Stimulated activated CD4-positive, alpha-beta T cell treated with anti-CD3 and anti-CD28 coated beads, Interleukin-2, amount 100 ng/mL, for 4 hours (primary cell): ENCODE measurements around the gene ADK.
"Not testable (repeated sequence)": the region's sequence is repeated elsewhere in the genome, so short reads cannot be mapped to it uniquely, and the experiment has no call there.

Experiments used
- DNase-seq: peaks from one replicate; pipeline ENCODE4 v3.0.0-alpha.2; 2020; ENCODE audit warnings: low read depth

The ADK gene

DNA sequence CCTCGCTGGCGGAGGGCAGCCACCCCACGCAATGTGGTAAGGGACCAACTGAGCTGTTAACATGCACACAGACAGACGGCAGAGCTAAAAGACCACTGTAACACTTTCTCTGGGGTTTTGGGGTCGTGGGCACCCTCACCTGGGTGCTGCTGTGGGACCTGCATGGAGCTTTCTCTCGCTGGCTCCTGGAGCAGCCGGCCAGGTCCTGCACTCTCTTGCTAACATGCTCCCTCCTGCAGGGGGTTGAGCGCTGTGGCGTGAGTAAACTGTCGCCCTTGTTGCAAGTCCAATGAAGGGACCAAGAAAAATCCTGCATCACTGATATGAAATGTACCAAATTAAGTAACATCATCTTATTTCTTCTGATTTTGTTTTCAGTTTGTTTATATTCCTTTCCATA is 92.0 kb downstream of the ADK start:
- DNase-seq = no peak

DNA sequence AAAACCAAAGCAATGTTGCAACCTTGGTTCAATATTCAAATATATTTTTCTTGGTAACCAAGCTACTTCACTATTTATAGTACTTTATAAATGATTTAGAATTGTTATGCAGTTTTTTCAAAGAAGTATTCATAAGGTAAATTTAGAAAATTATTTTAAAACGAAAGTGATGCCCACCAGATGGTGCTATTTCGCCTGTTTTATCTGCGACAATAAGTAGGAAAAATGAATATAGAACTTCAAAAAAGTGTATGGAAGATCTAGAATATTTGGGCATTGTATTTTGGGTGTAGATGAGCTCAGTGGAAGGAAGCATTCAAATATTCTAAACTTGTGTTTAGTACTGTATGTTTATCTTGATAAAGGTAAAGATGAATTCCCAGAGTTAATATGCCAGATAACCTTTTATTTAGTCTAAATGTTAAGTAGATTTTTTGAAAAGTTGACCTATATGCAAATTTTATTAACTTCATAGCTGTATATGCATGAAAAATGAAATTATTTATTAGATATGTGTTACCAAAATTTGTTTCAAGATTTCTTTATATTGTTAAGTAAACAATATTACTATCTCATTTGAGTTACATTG is 93.2 kb downstream of the ADK start:
- no peak for DNase-seq

DNA sequence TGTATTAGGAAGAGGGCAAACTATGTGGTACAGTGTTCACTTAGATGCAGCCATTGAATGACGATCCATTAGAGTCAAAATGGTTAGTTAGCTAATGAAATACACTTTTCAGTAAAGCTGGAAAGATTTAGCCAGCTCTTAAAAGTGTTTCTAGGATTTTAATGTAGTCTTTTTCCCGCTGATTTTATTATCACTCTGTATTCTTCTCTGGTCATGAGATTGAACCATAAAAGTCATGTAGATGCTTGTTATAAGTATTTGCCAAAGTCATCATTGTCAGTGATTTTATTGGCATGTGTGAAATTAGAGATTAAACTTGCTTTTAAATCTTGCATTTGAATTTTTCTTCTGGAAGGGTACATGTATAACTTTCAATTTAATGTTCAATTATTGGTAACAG is 93.8 kb downstream of the ADK start:
- DNase-seq = no peak

DNA sequence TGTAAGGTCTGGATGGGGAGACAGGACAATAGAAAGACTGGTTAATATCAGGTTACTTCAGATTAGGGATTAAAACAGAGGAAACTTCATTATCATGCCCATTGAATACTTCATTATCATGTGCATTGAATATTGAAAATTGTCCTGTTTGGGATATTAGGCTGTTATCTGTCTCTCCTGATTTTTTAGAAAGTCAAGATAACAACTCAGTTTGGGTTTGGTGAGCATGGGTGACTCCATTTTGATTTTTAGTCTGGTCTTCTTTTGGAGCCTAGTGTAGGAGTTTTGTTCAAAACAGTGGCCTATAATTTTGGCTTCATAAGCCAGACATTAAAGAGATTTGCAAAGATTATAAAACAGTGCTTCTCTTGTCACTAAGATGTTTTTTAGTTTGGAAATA is 95.5 kb downstream of the ADK start:
- DNase-seq = no peak

DNA sequence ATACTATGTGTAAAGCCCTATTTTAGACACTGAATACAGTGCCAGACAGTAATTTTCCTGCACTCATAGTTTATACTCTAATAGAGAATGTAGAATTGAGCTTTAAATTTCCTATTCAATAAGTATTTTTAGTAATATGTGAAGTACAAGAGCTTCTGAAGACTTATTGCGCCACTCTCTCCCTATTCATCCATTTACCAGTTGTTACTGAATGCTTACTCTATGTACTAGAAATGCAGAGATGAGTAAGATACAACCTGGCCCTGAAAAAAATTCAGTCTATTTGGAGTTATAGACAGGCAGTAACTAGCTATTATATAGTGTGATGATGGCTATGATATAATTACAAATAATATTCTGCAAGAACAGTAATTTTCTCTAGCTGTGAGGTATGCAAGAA is 98.8 kb downstream of the ADK start:
- DNase-seq = no peak

GRCh38 chr10:74255214-74255613 is 104.2 kb downstream of the ADK start:
- no peak for DNase-seq

DNA sequence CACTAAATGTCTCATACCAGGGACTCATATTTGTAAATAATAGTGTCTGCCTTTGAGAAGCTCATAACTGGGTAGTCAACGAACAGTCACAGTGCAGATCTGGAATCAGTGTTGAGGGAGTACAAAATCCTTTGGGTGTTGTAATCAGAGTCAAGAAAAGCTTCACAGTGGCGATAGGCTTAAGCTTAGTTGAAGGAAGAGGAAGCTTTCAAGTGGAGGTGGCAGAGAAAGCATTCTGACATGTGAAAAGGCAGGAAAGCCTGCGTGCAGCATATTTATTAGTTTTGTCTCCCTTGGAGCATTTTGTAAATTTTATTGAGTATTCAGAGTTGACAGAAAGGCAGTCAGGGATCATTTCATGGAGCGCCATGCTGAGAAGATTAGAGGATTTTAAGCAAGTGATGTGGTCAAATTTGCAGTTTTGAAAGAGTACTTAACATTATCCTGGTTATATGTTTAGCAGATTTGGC is 104.9 kb downstream of the ADK start:
- no peak for DNase-seq

DNA sequence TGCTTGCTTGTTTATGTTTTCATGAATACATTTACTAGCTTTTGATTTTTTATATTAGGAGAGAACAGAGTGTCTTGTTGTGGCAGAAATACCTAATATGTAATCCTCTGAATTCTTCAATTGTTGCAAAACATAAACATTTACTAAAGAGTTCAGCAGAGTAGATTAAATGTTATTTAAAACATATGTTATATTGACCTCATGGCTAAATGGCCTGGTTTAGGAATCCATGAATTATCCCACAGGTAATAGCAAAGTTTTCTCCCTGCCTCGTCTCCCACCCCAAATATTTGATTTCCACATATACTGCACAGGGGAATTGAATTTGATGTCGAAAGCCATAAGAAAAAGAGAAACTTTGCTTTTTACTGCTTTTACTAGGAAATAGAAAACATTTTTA is 111.8 kb downstream of the ADK start:
- DNase-seq = no peak

DNA sequence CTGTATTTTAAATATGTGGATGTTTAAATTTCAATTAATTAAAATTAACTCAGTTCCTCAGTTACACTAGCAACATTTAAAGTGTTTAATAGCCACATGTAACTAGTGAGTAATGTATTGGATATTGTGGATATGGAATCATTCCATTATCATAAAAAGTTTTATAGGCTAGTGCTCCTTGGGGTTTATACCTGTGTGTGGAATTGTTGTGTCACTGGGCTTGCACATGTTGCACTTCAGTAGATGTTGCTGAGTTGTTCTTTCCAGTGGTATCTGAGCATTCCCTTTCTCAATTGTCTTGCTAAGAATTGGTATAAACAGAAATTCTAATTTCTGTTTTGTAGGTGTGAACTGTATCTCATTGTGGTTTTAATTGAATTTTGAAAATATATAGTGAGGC is 113.0 kb downstream of the ADK start:
- no peak for DNase-seq

DNA sequence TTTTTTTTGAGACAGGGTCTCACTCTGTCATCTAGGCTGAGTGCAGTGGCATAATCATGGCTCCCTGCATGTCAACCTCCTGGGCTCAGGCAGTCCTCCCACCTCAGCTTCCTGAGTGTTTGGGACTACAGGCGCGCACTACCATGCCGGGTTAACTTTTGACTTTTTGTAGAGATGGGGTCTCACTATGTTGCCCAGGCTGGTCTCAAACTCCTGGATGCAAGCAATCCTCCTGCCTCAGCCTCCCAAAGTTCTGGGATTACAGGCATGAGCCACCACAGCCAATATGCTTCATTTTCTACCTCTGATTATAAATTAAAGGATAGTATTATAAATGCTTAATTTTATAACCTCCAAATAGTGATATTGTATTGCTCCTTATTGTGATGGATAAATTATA is 121.3 kb downstream of the ADK start:
- DNase-seq = no peak

DNA sequence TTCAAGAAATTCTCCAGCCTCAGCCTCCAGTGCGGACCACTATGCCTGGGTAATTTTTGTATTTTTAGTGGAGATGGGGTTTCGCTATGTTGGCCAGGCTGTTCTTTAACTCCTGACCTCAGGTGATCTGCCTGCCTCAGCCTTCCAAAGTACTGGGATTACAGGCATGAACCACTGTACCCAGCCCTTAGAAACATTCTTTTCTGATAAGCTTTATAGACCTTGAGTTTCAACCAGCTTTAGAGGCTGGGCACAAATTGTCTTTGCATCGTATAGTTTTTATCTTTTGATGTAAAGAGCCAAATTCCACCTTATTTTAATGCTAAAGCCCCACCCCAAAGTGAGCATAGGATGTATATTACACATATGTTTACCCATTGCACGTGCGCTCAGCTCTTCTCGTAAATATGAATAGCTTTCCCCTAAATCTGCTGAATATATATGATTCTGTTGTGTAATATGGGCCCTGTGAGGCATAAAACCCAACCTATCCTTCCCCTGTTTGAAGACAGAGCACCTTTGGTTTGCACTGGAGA is 124.8 kb downstream of the ADK start:
- no peak for DNase-seq

- no peak for DNase-seq
These were observed 125.4 kb downstream of the ADK start for GRCh38 chr10:74276416-74276815.

DNA sequence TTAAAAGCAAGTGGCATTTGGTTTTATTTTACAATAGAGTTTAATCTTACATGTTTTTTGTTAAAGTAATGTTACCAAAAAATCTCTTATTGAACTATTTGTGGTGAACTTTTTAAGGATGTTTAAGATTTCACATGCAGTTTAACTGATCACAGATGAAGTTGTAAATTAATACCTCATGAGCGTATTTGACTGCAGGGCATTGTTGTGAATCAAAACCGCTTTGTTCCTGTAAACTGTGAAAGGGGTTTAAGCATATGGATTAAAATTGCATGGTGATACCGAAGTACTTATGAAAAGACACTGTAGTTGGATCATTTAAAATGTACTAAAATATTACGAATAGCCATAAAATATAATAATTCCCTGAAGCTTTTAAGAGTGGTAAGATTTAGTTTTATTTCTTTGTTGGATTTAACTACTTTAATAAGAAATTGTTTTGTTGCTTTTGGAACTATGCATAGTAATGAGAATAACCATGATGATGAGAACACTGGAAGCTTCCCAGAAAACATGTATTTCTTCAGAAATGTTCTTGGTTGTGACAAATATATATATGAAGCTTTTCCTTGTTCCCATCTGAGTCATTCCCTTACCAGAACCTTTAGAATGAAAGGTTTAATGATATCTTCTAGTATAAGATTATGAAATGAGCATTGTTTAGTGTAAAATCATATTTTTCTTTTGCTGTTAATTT is 131.3 kb downstream of the ADK start:
- no peak for DNase-seq

- no peak for DNase-seq
These were observed 131.8 kb downstream of the ADK start for GRCh38 chr10:74282848-74283210.

DNA sequence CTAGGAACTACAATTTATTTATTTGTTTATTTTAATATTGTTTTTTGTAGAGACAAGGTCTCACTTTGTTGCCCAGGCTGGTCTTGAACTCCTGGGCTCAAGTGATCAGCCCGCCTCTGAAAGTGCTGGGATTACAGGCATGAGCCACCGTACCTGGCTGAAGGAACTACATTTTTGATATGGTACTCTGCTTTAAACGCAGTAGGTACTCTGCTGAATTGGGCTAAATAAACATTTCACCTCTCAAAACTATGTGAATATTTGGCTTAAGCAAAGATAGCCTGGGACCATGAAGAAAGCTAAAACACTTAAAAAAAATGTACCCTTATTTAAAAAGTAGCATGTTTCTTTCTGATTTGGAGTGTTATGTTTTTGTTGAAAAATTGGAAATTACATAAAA is 138.2 kb downstream of the ADK start:
- no peak for DNase-seq

DNA sequence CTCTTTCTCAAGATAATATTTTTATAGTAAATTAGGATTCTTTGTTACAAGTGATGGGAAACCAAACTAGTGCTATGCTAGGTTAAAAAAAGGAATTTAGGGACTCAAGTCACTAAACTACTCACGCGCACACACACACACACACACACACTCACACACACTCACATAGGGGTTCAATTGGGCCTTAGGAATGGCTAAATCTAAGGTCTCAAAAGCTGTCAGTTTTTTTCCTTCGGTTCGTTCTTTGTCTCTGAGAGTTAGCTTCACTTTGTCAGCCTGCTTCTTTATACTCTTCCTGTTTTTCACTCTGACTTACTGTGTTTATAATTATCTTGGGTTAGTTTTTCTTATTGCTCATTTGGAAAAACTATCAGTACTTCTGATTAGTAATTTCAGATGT is 138.9 kb downstream of the ADK start:
- DNase-seq = no peak

GRCh38 chr10:74290708-74291107 is 139.7 kb downstream of the ADK start:
- DNase-seq = no peak

DNA sequence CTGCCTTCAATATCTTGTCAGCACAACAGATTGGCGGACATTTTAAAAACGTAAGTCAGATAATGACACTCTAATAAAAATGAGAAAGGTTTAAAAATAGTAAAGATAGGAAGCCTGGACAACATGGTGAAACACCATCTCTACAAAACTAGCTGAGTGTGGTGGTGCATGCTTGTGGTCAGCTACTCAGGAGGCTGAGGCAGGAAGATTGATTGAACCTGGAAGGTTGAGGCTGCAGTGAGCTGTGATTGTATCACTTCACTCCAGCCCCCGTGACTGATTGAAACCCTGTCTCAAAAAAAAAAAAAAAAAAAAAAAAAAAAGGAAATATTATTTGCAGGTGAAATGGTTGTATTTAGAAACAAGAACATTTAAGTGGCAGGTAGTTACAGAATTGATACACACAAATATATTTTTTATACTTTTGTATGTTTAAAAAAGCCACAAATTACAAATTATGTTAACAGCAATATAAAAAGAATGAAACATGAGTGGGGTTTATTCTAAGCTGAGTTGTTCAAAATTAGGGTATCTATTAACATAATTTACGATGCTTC is 141.9 kb downstream of the ADK start:
- no peak for DNase-seq

DNA sequence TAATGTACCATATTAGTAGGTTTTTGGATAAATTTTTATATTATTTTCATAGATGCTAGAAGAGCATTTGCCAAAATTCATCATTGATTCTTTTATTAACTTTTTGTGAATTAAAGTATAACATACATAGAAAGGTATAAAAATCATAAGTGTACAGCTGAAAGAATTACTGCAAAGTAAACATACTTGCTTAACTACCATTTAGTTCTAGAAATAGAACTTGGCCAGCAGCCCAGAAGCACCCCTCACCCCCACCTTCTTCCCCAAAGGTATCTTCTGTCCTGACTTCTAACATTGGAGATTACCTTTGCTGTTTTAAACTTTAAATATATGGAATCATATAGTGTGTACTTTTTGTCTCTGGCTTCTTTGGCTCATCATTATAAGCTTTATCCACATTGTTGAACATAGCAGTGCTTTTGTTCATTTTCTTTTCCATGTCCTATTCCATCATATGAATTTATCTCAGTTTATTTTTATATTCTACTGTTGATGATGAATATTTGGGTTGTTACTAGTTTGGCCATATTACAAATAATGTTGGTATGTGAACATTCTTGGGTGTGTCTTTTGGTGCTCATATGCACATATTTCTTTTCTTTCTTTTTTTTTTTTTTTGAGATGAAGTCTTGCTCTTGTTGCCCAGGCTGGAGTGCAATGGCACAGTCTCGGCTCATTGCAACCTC is 142.8 kb downstream of the ADK start:
- DNase-seq = no peak

DNA sequence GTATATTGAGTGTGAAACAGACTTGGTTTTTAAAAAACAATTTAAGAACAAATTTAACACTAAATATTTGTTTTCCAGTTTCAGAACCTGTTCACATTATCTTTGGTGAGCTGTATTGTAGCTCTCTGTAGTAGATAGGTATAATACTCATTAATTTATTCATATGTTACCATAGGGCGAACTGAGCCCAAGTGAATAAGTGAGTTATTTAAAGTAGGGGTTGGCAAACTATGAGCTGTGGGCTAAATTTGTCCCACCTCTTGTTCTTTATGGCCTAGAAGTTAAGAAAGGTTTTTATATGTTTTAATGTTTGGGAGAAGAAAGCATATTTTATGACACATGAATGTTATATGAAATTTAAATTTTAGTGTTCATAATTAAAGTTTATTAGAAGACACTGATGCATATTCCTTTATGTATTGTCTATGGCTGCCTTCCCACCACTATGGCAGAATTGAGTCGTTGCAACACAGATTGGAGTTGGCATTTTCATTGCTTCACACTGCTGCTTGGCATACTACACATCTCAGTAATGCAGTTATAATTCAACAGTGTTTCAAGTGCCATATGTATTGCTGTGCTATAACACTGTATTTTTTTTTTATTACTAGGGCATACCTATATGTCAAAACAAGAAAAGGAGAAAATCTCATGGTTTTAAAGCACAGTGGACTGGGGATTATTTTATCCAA is 146.5 kb downstream of the ADK start:
- no peak for DNase-seq

DNA sequence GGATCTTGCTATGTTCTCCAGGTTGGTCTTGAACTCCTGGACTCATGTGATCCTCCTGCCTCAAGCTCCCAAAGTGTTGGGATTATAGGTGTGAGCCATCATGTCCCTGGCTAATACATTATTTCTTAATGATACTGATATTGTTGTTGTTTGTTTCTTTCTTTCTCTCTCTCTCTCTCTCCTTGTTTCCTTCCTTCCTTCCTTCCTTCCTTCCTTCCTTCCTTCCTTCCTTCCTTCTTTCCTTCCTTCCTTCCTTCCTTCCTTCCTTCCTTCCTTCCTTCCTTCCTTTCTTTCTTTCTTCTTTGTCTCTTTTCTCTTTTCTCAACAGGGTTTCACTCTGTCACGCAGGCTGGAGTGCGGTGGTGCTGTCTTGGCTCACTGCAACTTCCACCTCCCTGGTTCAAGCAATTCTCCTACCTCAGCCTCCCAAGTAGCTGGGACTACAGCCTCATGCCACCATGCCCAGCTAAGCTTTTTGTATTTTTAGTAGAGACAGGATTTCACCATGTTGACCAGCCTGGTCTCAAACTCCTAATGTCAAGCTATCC is 149.1 kb downstream of the ADK start:
- DNase-seq = not testable (repeated sequence)

- DNase-seq = no peak
These were observed 149.6 kb downstream of the ADK start for GRCh38 chr10:74300666-74301065.
